ENCODE measurements around the gene AP1M2. TPM values are rescaled to one million over a fixed set of nuclear protein-coding genes. Genes with fewer than 3 reads are reported as not detected.

AP1M2 gene
- total RNA-seq, 2 donors from 2014 or later, result 132 to 146 TPM

DNA sequence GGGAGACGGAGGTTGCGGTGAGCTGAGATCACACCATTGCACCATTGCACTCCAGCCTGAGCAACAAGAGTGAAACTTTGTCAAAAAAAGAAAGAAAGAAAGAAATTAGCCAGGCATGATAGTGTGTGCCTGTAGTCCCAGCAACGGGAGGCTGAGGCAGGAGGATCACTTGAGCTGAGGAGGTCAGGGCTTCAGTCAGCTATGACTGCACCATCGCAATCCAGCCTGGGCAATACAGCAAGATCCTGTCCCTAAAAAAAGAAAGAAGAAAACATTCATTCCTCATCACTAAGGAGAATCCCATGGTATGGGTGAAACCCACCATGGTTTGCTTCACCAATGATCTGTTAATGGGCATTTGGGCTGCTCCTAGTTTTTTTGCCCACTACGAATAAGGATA is 13.0 kb upstream of the AP1M2 start:
- WGBS, 2 experiments (ENCODE audit: insufficient coverage in 1 of 2, insufficient read length in 1 of 2), result 95 to 98% methylated on average over 4 of the region's 5 CpGs
- Histone ChIP-seq H3K4me1 (ENCODE audit: control insufficient read depth, insufficient read depth, low read length) (peaks cover 14% of the 10 kb centered on the region), H3K9me3 (ENCODE audit: control insufficient read depth, low read length) (no peaks in the 10 kb centered on the region), H3K27me3 (ENCODE audit: control insufficient read depth, insufficient read depth, low read length, poor library complexity, severe bottlenecking) (no peaks in the 10 kb centered on the region), H3K36me3 (ENCODE audit: control insufficient read depth, insufficient read depth, low read length) (no peaks in the 10 kb centered on the region), H3K4me3 (ENCODE audit: low read length) (no peak overlapping the region), H3K9ac (ENCODE audit: extremely low read depth, low read length, poor library complexity, severe bottlenecking) (no peak overlapping the region), H3K27ac (ENCODE audit: low read depth, low read length) (no peak overlapping the region)
- TF ChIP-seq, protein P1, sequence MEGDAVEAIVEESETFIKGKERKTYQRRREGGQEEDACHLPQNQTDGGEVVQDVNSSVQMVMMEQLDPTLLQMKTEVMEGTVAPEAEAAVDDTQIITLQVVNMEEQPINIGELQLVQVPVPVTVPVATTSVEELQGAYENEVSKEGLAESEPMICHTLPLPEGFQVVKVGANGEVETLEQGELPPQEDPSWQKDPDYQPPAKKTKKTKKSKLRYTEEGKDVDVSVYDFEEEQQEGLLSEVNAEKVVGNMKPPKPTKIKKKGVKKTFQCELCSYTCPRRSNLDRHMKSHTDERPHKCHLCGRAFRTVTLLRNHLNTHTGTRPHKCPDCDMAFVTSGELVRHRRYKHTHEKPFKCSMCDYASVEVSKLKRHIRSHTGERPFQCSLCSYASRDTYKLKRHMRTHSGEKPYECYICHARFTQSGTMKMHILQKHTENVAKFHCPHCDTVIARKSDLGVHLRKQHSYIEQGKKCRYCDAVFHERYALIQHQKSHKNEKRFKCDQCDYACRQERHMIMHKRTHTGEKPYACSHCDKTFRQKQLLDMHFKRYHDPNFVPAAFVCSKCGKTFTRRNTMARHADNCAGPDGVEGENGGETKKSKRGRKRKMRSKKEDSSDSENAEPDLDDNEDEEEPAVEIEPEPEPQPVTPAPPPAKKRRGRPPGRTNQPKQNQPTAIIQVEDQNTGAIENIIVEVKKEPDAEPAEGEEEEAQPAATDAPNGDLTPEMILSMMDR (conservative IDR thresholded peaks at IDR 0.05), result no peak
- peaks cover 14% of the 10 kb centered on the region for H3K4me1 Mint-ChIP-seq
- no peaks in the 10 kb centered on the region for H3K36me3 Mint-ChIP-seq (ENCODE audit: low read depth)
- DNase-seq, result no peak
- H3K4me3 Mint-ChIP-seq, result no peak overlapping the region
- no peaks in the 10 kb centered on the region for H3K9me3 Mint-ChIP-seq
- no peak overlapping the region for H3K27ac Mint-ChIP-seq
- H3K27me3 Mint-ChIP-seq (ENCODE audit: insufficient read depth), result peaks cover 10% of the 10 kb centered on the region

DNA sequence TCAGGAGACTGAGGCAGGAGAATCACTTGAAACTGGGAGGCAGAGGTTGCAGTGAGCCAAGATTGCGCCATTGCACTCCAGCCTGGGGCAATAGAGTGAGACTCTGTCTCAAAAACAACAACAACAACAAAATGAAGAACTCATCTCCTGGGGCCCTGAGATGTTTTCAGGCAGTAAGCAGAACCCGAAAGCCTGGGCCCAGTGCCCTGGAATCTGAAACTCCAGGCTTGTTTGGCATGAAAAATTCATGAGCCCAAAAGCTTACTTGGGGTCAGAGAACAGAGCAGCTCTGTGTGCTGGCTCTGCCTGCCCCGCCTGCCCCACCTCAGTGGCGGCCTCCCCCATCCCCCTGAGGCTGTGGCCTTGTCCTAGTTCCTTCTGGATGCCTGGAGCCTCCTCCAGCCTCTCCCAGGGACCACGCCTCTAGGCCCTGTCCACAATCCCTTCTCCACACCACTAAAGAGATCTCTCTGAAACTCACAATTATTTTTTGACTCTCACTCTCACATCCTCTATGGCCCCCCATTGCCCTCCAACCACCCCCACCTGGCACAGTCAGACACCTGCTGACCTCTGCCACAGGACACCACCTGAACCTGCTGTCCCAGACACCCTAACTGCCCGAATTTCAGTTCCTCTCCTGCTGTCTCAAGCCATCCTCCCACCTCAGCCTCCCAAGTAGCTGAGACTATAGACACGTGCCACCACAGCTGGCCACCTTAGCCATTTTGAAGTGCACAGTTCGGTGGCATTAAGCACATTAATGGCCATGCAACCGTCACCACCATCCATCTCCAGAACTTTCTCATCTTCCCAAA is 6.9 kb upstream of the AP1M2 start:
- no peaks in the 10 kb centered on the region for H3K9me3 ChIP-seq (ENCODE audit: control insufficient read depth, low read length)
- no peak for DNase-seq
- H3K4me1 ChIP-seq (ENCODE audit: control insufficient read depth, insufficient read depth, low read length), result no peaks in the 10 kb centered on the region
- Mint-ChIP-seq H3K27ac (no peak overlapping the region), H3K27me3 (ENCODE audit: insufficient read depth) (peaks cover 7% of the 10 kb centered on the region), H3K4me1 (no peaks in the 10 kb centered on the region), H3K4me3 (no peak overlapping the region), H3K9me3 (no peaks in the 10 kb centered on the region), H3K36me3 (ENCODE audit: low read depth) (no peaks in the 10 kb centered on the region)
- TF ChIP-seq, protein P1 (conservative IDR thresholded peaks at IDR 0.05), result no peak
- H3K4me3 ChIP-seq (ENCODE audit: low read length), result no peak overlapping the region
- no peaks in the 10 kb centered on the region for H3K36me3 ChIP-seq (ENCODE audit: control insufficient read depth, insufficient read depth, low read length)
- no peak overlapping the region for H3K9ac ChIP-seq (ENCODE audit: extremely low read depth, low read length, poor library complexity, severe bottlenecking)
- 87 to 90% methylated on average over 7 to 9 of the region's 9 CpGs for WGBS, 2 experiments (ENCODE audit: insufficient coverage in 1 of 2, insufficient read length in 1 of 2)
- H3K27ac ChIP-seq (ENCODE audit: low read depth, low read length), result no peak overlapping the region
- H3K27me3 ChIP-seq (ENCODE audit: control insufficient read depth, insufficient read depth, low read length, poor library complexity, severe bottlenecking), result no peaks in the 10 kb centered on the region

DNA sequence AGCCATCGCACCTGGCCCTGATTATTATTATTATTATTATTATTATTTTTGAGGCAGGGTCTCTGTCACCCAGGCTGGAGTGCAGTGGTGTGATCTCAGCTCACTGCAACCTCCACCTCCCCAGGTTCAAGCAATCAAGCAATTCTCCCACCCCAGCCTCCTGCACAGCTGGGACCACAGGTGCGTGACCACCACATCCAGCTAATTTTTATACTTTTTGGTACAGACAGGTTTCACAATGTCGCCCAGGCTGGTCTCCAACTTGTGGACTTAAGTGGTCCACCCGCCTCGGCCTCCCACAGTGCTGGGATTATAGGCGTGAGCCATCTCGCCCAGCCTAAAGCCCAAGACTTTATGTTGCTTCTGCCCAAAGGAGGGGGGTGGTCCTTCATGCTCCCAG is 6.0 kb upstream of the AP1M2 start:
- no peaks in the 10 kb centered on the region for H3K9me3 ChIP-seq (ENCODE audit: control insufficient read depth, low read length)
- no peaks in the 10 kb centered on the region for H3K36me3 Mint-ChIP-seq (ENCODE audit: low read depth)
- no peaks in the 10 kb centered on the region for H3K4me1 Mint-ChIP-seq
- H3K36me3 ChIP-seq (ENCODE audit: control insufficient read depth, insufficient read depth, low read length), result no peaks in the 10 kb centered on the region
- no peak overlapping the region for H3K27ac ChIP-seq (ENCODE audit: low read depth, low read length)
- H3K27me3 ChIP-seq (ENCODE audit: control insufficient read depth, insufficient read depth, low read length, poor library complexity, severe bottlenecking), result no peaks in the 10 kb centered on the region
- no peaks in the 10 kb centered on the region for H3K9me3 Mint-ChIP-seq
- H3K27ac Mint-ChIP-seq, result no peak overlapping the region
- WGBS, 2 experiments (ENCODE audit: insufficient coverage in 1 of 2, insufficient read length in 1 of 2), result 92% methylated on average over 5 to 6 of the region's 7 CpGs
- no peak overlapping the region for H3K9ac ChIP-seq (ENCODE audit: extremely low read depth, low read length, poor library complexity, severe bottlenecking)
- H3K27me3 Mint-ChIP-seq (ENCODE audit: insufficient read depth), result peaks cover 7% of the 10 kb centered on the region
- no peak for DNase-seq
- TF ChIP-seq, protein P1 (conservative IDR thresholded peaks at IDR 0.05), result no peak
- H3K4me3 ChIP-seq (ENCODE audit: low read length), result no peak overlapping the region
- no peaks in the 10 kb centered on the region for H3K4me1 ChIP-seq (ENCODE audit: control insufficient read depth, insufficient read depth, low read length)
- H3K4me3 Mint-ChIP-seq, result no peak overlapping the region
